Mesothelial cell of epicardium (in vitro differentiated cells): ENCODE measurements around the gene RALGPS1. TPM values are rescaled to one million over a fixed set of nuclear protein-coding genes. Genes with fewer than 3 reads are reported as not detected.
"Not testable (repeated sequence)": the region's sequence is repeated elsewhere in the genome, so short reads cannot be mapped to it uniquely, and the experiment has no call there.

Experiments used
- DNase-seq, 2 experiments: peaks; one replicate each; pipeline ENCODE4 v3.0.0; 2021; ENCODE audit warnings: low spot score in 2 of 2; ENCODE audit not compliant: unreplicated experiment in 2 of 2
- H3K27ac Mint-ChIP-seq: 2 replicates; pipeline ENCODE4 v1.8.0; 2021; ENCODE audit warnings: mixed read lengths
- H3K27me3 Mint-ChIP-seq: 2 replicates; pipeline ENCODE4 v1.8.0; 2021; ENCODE audit warnings: low read depth, mixed read lengths
- H3K36me3 Mint-ChIP-seq: 2 replicates; pipeline ENCODE4 v1.8.0; 2021; ENCODE audit warnings: mixed read lengths
- H3K4me1 Mint-ChIP-seq: 2 replicates; pipeline ENCODE4 v1.8.0; 2021; ENCODE audit warnings: mixed read lengths
- H3K4me3 Mint-ChIP-seq: 2 replicates; pipeline ENCODE4 v1.8.0; 2021; ENCODE audit warnings: mild to moderate bottlenecking, moderate library complexity, mixed read lengths
- H3K9me3 Mint-ChIP-seq: 2 replicates; pipeline ENCODE4 v1.8.0; 2021; ENCODE audit warnings: mixed read lengths
- total RNA-seq: library from RNA; stranded (reverse); gene quantifications from 3 replicates; pipeline ENCODE4 v1.2.1, GENCODE V29; 2021
- TF ChIP-seq, protein P1 (sequence below): fragments of 200-600 bp; sonication (generic); IDR thresholded peaks from one replicate; pipeline ENCODE4 v1.5.0; 2021; ENCODE audit warnings: antibody characterized with exemption; ENCODE audit not compliant: unreplicated experiment

Gene RALGPS1
- total RNA-seq, 1 donor from 2014 or later: 25.6 TPM

DNA sequence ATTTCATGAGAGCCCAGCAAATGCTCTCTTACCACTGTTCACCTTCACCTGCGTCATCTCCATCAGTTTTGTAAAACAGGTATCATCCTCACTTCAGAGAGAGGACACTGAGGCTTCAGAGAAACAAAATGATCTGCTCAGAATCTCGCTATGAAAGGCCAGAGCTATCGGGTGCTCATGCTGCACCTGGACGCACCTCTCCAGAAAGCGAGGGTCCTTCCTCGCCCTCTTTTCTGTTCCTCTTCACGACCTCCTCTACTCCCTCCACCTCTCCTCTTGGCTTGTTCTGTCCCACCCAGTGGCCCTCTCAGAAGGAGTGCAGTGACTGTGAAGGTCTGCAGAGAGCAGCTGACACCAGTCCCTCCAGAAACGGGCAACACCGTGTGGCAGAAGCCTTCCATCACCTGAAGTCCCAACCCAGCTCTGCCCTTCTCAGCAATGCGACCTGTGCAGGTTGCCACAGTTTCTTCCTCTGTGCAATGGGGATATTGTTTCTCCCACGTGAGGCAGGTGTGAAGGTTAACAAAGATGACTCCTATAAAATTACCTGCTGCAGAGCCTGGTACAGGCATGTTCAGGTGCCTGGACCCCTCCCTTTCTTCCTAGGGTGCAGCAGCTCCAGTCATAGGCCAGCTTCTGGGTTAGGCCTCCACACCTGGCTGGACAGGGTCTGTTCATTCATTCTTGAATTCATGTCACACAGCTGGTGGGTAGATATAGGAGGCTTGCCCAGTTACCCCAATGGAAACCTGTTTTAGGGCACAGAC is 253.2 kb downstream of the RALGPS1 start:
- no peaks in the 10 kb centered on the region for H3K9me3 Mint-ChIP-seq
- DNase-seq: no peak
- H3K4me3 Mint-ChIP-seq: no peak overlapping the region
- no peak overlapping the region for H3K27ac Mint-ChIP-seq
- H3K36me3 Mint-ChIP-seq: no peaks in the 10 kb centered on the region
- peaks cover 4% of the 10 kb centered on the region for H3K4me1 Mint-ChIP-seq
- no peaks in the 10 kb centered on the region for H3K27me3 Mint-ChIP-seq
- TF ChIP-seq, protein P1, sequence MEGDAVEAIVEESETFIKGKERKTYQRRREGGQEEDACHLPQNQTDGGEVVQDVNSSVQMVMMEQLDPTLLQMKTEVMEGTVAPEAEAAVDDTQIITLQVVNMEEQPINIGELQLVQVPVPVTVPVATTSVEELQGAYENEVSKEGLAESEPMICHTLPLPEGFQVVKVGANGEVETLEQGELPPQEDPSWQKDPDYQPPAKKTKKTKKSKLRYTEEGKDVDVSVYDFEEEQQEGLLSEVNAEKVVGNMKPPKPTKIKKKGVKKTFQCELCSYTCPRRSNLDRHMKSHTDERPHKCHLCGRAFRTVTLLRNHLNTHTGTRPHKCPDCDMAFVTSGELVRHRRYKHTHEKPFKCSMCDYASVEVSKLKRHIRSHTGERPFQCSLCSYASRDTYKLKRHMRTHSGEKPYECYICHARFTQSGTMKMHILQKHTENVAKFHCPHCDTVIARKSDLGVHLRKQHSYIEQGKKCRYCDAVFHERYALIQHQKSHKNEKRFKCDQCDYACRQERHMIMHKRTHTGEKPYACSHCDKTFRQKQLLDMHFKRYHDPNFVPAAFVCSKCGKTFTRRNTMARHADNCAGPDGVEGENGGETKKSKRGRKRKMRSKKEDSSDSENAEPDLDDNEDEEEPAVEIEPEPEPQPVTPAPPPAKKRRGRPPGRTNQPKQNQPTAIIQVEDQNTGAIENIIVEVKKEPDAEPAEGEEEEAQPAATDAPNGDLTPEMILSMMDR: no peak

DNA sequence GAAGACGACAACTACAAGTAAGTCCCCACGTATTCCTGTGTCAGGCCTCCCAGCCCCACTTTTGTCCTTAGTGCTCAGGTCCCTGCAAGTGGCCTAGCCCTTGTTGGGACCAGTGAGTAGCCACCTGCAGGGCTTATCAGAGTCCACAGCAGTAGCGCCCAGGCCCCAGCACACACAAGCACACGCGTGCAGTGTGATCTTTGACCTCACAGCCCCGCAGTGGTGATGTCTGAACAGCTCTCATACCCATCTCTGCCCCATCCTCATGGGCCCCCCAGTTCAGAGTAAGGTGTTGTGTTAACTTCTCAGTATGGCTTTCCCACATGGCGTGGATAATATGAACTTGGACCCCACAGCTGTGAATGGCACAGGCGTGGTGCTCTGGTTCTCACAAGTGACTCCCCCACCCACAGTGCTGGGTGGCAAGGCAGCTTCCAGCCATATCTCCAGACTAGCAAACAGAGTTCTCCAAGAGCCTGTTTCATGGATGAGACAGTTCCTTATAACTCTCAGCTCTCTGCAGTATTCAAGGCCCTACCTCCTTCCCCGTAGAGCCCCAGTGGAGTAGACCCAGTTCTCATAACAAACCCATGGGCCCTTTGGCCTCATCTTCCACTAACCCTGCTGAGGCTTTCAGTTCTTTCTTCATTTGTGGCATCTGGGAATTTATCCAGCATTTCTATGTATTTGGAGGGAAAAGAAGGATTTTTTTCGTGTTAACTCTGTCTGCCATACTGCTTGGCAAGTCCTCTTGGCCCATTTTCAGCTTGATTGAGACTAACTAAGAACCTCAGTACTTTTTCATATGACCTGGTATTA is 254.4 kb downstream of the RALGPS1 start:
- no peak overlapping the region for H3K4me3 Mint-ChIP-seq
- no peak overlapping the region for H3K27ac Mint-ChIP-seq
- no peaks in the 10 kb centered on the region for H3K27me3 Mint-ChIP-seq
- TF ChIP-seq, protein P1: no peak
- H3K36me3 Mint-ChIP-seq: no peaks in the 10 kb centered on the region
- H3K9me3 Mint-ChIP-seq: no peaks in the 10 kb centered on the region
- H3K4me1 Mint-ChIP-seq: peaks cover 4% of the 10 kb centered on the region
- DNase-seq: no peak

DNA sequence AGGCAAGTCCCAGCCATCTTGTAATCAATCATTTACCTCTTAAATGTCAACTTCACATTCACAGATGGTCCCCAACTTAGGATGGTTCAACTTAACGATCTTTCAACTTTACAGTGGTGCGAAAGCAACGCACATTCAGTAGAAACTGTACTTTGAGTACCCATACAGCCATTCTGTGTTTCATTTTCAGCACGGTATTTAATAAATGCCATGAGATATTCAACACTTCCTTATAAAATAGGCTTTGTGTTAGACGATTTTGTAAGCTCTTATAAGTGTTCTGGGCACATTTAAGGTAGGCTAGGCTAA is 254.9 kb downstream of the RALGPS1 start:
- no peak overlapping the region for H3K27ac Mint-ChIP-seq
- no peaks in the 10 kb centered on the region for H3K9me3 Mint-ChIP-seq
- no peak overlapping the region for H3K4me3 Mint-ChIP-seq
- no peaks in the 10 kb centered on the region for H3K36me3 Mint-ChIP-seq
- DNase-seq: no peak
- H3K4me1 Mint-ChIP-seq: peaks cover 4% of the 10 kb centered on the region
- TF ChIP-seq, protein P1: no peak
- no peaks in the 10 kb centered on the region for H3K27me3 Mint-ChIP-seq

DNA sequence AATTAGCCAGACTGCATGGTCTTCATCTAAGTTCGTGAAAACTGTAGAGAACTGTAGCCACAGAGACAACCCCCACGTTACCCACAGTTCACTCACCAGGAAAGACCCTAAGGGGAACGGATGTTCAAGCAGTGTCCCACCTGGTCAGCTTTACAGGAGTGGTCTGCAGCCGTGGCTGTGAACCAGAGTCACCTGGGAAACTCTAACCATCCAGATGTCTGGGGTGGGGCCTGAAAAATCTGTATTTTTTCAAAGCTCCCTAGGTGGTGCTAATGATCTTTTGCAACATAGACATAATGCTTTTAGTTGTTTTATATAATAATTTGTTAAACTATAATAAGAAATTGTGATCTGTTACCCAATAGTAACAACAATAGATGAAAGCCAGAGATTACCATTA is 255.5 kb downstream of the RALGPS1 start:
- Mint-ChIP-seq H3K4me3 (no peak overlapping the region), H3K4me1 (peaks cover 2% of the 10 kb centered on the region), H3K9me3 (no peaks in the 10 kb centered on the region), H3K27ac (no peak overlapping the region), H3K27me3 (no peaks in the 10 kb centered on the region), H3K36me3 (no peaks in the 10 kb centered on the region)
- TF ChIP-seq, protein P1: no peak
- DNase-seq: no peak

DNA sequence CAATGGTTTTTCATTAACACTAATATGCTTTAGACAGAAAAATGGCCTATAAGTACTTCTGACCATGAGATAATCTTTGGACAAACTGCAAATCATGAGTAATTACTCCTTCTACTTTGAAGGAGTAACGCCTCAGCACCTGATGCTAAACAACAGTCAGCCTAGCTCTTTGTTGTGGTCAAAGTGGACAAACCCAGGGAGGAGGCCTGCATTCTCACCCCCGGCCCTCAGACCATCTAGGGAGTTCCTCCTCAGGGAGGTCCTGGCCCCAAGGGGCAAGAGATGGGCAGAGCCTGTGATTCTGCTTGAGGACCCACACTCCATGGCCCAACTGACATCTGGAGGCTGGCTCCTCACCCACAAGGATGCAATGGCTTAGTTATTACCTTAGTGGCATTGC is 256.1 kb downstream of the RALGPS1 start:
- H3K36me3 Mint-ChIP-seq: no peaks in the 10 kb centered on the region
- DNase-seq: no peak

DNA sequence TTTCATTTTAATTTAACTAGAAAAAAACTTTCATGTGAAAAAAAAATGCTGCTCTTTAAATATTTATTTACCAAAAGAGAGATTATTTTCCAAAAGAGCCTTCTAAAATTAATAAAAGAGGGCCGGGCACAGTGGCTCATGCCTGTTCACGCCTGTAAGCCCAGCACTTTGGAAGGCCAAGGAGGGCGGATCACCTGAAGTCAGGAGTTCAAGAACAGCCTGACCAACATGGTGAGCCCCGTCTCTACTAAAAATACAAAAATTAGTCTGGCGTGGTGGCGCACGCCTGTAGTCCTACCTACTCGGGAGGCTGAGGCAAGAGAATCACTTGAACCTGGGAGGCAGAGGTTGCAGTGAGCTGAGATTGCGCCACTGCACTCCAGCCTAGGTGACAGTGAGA is 256.8 kb downstream of the RALGPS1 start:
- not testable (repeated sequence) for H3K4me1 Mint-ChIP-seq, H3K27me3 Mint-ChIP-seq, H3K4me3 Mint-ChIP-seq, H3K9me3 Mint-ChIP-seq, H3K27ac Mint-ChIP-seq, H3K36me3 Mint-ChIP-seq
- peak in 1 of 2 experiments; percentile 17 for DNase-seq

More for the DNA sequence above, 256.1 kb downstream of the RALGPS1 start:
- Mint-ChIP-seq H3K9me3 (no peaks in the 10 kb centered on the region), H3K4me1 (peaks cover 2% of the 10 kb centered on the region), H3K27me3 (no peaks in the 10 kb centered on the region), H3K4me3 (no peak overlapping the region), H3K27ac (no peak overlapping the region)
- TF ChIP-seq, protein P1: no peak
